ENCODE results near the gene SUGP2.
A peak's percentile ranks its signal among the peaks of the same experiment; 100 is the strongest.

The SUGP2 gene

DNA sequence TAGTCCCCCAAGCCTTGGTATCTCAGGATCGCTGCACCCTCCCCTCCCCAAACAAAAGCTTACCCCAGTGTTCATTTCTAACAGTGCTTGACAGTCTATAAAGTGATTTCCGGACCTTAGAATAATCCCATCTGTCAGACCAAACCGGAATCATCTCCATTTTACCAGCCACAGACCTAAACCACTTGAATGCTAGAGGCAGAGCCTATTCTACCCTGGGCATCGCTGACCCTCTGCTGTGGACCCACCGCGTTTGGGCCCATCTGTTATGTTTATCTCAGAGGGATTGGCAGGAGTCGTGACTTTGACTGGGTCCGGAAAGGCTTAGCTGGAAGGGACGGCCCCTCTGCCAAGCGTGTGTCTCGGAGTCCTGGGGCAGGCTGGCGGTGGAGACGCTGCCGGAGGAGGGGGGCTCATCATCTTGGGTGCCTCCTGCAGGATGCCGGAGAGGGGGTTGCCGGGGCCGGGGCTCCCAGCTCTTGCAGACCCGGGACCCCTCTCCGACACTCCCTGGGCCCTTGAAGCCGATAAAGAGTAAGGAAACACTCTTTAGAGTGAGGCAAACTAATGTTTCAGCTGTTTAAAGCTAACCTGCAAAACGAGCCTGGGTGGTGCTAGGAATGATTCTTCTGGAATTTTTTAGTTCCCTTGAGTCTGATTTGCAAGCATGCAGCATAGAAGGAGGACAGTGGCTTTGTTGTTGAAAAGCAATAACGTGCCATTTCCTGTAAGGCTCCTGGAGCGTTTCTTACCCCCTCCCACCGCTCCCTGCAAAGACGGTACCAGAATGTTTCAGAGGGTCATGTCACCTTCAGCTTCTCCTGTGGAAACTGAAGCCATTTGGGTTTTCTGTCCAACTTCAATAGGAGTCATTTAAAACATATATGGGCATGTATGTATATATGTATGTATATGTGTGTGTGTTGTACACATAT is 31.8 kb upstream of the SUGP2 start:
- in situ Hi-C loops (cut with MboI; ENCODE audit: low sequenced_read_pairs, unreplicated experiment): no loop called here
- TF ChIP-seq, protein P1, sequence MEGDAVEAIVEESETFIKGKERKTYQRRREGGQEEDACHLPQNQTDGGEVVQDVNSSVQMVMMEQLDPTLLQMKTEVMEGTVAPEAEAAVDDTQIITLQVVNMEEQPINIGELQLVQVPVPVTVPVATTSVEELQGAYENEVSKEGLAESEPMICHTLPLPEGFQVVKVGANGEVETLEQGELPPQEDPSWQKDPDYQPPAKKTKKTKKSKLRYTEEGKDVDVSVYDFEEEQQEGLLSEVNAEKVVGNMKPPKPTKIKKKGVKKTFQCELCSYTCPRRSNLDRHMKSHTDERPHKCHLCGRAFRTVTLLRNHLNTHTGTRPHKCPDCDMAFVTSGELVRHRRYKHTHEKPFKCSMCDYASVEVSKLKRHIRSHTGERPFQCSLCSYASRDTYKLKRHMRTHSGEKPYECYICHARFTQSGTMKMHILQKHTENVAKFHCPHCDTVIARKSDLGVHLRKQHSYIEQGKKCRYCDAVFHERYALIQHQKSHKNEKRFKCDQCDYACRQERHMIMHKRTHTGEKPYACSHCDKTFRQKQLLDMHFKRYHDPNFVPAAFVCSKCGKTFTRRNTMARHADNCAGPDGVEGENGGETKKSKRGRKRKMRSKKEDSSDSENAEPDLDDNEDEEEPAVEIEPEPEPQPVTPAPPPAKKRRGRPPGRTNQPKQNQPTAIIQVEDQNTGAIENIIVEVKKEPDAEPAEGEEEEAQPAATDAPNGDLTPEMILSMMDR (IDR thresholded peaks at IDR 0.05; ENCODE audit: borderline replicate concordance, control extremely low read depth, extremely low read depth, insufficient read depth, missing control alignments): no peak
- peak; percentile 57 for DNase-seq (ENCODE audit: low spot score)

DNA sequence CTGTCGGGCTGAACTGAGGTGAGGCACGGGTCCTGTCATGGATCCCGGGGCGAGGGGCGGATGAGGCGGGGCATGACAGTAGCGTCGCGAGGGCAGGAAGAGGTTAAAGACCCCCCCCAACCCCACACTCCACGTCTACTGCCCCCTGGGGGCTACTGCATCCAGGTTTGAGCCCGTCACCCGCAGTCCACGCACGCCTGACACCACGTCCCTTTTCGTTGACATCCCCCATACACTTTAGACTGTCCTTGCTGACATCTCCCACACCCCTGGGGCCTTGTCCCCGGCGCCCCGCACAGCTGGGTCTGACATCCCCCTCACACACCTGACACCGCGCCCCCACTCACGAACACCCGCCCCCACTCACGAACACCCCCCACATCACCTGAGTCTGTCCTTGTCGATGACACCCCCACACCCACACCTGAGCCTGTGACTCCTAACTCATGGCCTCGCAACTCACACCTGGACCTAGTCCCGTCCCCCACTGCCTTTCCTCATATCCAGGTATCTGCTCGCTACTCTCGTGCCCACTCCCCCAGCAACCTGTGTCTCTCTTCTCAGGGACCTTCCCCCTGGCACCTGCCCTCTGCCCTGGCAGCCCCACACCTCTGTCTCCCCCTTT is 30.9 kb upstream of the SUGP2 start:
- DNase-seq (ENCODE audit: low spot score): no peak
- in situ Hi-C loops (cut with MboI; ENCODE audit: low sequenced_read_pairs, unreplicated experiment): no loop called here

DNA sequence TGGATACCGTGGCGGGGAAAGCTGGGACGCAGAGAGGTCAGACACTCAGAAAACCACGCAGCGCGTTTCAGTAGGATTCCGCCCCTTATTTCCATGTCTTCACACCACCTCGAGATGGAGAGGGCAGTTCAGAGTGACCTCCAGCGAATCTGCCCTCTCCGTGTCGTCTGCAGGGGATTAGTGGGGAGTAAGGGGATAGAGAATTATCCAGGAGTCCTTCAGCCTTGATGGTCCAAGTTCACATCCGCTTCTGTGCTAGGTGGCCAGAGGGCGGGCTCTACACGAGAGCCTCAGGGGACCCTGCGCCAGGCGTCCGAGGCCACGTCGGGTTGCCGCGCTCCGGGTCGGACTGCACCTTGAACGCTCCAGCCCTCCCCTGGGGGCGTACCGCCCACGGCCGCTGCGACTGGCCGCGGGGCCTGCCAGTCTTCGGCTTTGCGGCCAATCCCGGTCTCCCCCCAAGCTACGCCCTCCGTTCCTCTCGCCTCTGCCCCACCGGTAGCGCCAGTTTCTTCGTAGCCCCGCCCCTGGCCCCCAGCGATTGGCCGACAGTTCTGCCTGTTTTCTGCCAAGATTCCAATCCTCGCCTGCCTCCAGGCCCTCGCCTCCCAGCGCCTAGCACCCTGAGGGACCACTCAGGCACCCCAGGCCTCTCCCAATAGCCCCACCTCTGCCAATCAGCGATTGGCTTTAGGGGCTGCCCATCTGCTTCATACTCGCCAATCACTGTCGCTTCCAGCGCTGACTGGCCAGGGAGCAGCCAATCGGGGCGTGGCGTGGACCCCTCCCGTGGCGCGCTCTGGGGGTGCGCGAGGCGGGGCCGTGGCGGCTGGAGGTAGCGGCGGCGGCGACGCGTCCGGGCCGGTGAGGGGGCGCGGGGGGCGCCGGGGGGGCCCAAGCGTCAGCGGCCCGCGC is 30.1 kb upstream of the SUGP2 start, which contains the start of gene SLC25A42:
Gene SLC25A42, plus strand, starts transcription at position 812 of the 915 bp plus-strand sequence. CDS start 32,131 bp downstream, outside the sequence.
- TF ChIP-seq, protein P1 (IDR thresholded peaks at IDR 0.05; ENCODE audit: borderline replicate concordance, control extremely low read depth, extremely low read depth, insufficient read depth, missing control alignments): no peak
- in situ Hi-C loops (cut with MboI; ENCODE audit: low sequenced_read_pairs, unreplicated experiment): no loop called here

More for the DNA sequence above, 30.9 kb upstream of the SUGP2 start:
- TF ChIP-seq, protein P1 (IDR thresholded peaks at IDR 0.05; ENCODE audit: borderline replicate concordance, control extremely low read depth, extremely low read depth, insufficient read depth, missing control alignments): peak; percentile 31

DNA sequence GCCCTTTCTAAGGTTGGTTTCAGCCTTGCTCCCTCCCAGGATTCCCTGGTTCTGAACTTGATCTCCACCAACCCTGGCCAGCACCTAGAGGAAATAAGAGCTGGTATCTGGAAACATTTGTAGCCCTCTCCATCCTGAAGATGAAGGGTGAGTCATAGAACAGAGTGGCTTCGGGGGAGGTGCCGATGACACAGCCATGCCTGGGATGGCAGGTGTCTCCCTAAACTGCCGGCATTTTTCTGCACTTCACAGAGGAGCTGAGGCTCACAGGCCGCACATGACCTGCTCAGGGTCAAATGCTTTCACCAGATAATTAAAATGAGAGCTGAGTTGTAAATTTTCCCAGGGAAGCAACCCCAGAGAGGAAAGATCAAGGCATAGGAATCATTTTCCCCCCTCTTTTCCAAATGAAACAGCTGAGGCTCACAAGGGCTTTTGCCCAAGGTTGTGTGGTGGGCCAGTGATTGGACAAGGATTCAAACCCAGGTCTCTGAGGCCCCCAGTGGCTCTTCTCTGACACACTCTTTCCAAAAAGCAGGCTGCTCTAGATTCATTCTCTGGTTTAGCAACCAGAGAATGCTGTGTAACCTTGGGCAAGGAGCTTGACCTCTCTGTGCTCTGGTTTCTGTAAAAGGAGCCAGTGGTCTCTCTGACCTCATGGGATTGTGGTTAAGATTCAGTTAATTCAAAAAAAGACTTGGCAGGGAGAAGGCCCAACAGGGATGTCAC is 29.3 kb upstream of the SUGP2 start:
- DNase-seq (ENCODE audit: low spot score): no peak
- TF ChIP-seq, protein P1 (IDR thresholded peaks at IDR 0.05; ENCODE audit: borderline replicate concordance, control extremely low read depth, extremely low read depth, insufficient read depth, missing control alignments): no peak
- in situ Hi-C loops (cut with MboI; ENCODE audit: low sequenced_read_pairs, unreplicated experiment): no loop called here

More for the DNA sequence above, 30.1 kb upstream of the SUGP2 start, which contains the start of gene SLC25A42:
- peak; percentile 100 for DNase-seq (ENCODE audit: low spot score)

DNA sequence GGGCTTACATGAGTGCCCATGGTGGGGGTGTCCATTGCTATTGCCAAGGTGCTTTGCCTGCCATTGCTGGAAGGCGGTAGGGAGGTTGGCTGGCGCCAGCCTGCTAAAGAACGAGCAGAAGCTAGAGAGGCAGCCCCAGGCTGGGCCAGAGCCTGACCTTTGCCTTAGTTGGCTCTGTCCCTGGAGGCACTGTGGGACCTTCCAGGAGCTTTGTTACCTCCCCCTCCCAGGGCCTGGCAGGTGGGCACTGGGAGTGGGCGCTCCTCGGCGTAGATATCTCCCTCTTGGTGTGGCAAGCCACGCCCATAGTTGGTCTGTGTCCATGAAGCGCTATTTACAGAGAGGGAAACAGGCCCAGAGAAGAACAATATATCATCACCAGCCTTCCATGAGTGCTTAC is 28.2 kb upstream of the SUGP2 start:
- in situ Hi-C loops (cut with MboI; ENCODE audit: low sequenced_read_pairs, unreplicated experiment): no loop called here
- no peak for DNase-seq (ENCODE audit: low spot score)
- TF ChIP-seq, protein P1 (IDR thresholded peaks at IDR 0.05; ENCODE audit: borderline replicate concordance, control extremely low read depth, extremely low read depth, insufficient read depth, missing control alignments): no peak

Data from GM13976 (cell line).